Chondrocyte (in vitro differentiated cells): ENCODE results near the gene DCLRE1B. TPM values are rescaled to one million over a fixed set of nuclear protein-coding genes. Genes with fewer than 3 reads are reported as not detected.

Experiments
- DNase-seq: peaks from one replicate; pipeline ENCODE4 v3.0.0; 2021; ENCODE audit warnings: mixed read lengths, low spot score
- H3K27ac Mint-ChIP-seq: one replicate; pipeline ENCODE4 v1.8.0; 2021; ENCODE audit warnings: mild to moderate bottlenecking, moderate library complexity, mixed read lengths; ENCODE audit not compliant: unreplicated experiment
- H3K27me3 Mint-ChIP-seq: 2 replicates; pipeline ENCODE4 v1.8.0; 2021; ENCODE audit warnings: low read depth, mixed read lengths
- H3K36me3 Mint-ChIP-seq: 2 replicates; pipeline ENCODE4 v1.8.0; 2021; ENCODE audit warnings: low read depth, mixed read lengths
- H3K4me1 Mint-ChIP-seq: 2 replicates; pipeline ENCODE4 v1.8.0; 2021; ENCODE audit warnings: low read depth, mild to moderate bottlenecking, mixed read lengths
- H3K4me3 Mint-ChIP-seq: one replicate; pipeline ENCODE4 v1.8.0; 2021; ENCODE audit warnings: mild to moderate bottlenecking, moderate library complexity, mixed read lengths; ENCODE audit not compliant: unreplicated experiment
- H3K9me3 Mint-ChIP-seq: 2 replicates; pipeline ENCODE4 v1.8.0; 2021; ENCODE audit warnings: low read depth, mixed read lengths
- CTCF ChIP-seq: fragments of 200-600 bp; sonication (generic); IDR thresholded peaks from 2 replicates; pipeline ENCODE4 v1.5.0; 2021; ENCODE audit warnings: antibody characterized with exemption, mild to moderate bottlenecking, moderate library complexity
- total RNA-seq: library from RNA; stranded (reverse); gene quantifications from 3 replicates; pipeline ENCODE4 v1.2.1, GENCODE V29; 2021

Gene DCLRE1B
- total RNA-seq, 1 donor from 2014 or later: 8.3 TPM

- peaks cover 31% of the 10 kb centered on the region for H3K4me1 Mint-ChIP-seq
- peaks cover 35% of the 10 kb centered on the region for H3K36me3 Mint-ChIP-seq
- no peak overlapping the region for H3K4me3 Mint-ChIP-seq
- TF ChIP-seq CTCF: no peak
- DNase-seq: no peak
- H3K27me3 Mint-ChIP-seq: no peaks in the 10 kb centered on the region
- no peaks in the 10 kb centered on the region for H3K9me3 Mint-ChIP-seq
- no peak overlapping the region for H3K27ac Mint-ChIP-seq
Observed at GRCh38 chr1:113898241-113898814, 6.8 kb upstream of the DCLRE1B start.

DNA sequence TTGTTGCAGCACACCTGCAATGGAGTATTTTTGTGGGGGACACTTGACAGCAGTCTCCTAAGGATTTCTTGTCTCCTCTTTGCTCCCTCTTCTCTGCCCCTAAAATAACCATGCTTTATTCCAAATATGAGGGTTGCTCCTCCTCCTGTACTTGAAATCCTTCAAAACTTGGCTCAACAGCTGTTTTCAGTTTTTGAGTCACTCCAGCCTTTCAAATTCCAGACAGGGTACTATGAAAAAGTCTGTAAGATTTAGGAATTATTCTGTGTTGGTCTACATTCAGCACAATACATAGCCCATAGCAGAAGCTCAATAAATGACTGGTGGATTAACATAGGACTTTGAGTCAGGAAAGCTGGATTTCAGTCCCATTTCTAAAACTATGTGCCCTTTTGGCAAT, 6.0 kb upstream of the DCLRE1B start:
- Mint-ChIP-seq H3K27ac (no peak overlapping the region), H3K4me1 (peaks cover 39% of the 10 kb centered on the region), H3K36me3 (peaks cover 35% of the 10 kb centered on the region), H3K9me3 (no peaks in the 10 kb centered on the region), H3K4me3 (no peak overlapping the region), H3K27me3 (no peaks in the 10 kb centered on the region)
- TF ChIP-seq CTCF: no peak
- no peak for DNase-seq

GRCh38 chr1:113901191-113901590, 3.9 kb upstream of the DCLRE1B start:
- TF ChIP-seq CTCF: no peak
- H3K4me3 Mint-ChIP-seq: no peak overlapping the region
- no peak overlapping the region for H3K27ac Mint-ChIP-seq
- no peaks in the 10 kb centered on the region for H3K27me3 Mint-ChIP-seq
- DNase-seq: no peak
- H3K4me1 Mint-ChIP-seq: peaks cover 45% of the 10 kb centered on the region
- peaks cover 26% of the 10 kb centered on the region for H3K36me3 Mint-ChIP-seq
- H3K9me3 Mint-ChIP-seq: no peaks in the 10 kb centered on the region

GRCh38 chr1:113903501-113904292, 1.4 kb upstream of the DCLRE1B start:
- Mint-ChIP-seq H3K9me3 (no peaks in the 10 kb centered on the region), H3K27me3 (no peaks in the 10 kb centered on the region), H3K27ac (peak overlapping the region; percentile 100), H3K36me3 (peaks cover 10% of the 10 kb centered on the region), H3K4me3 (peak overlapping the region; percentile 96), H3K4me1 (peaks cover 48% of the 10 kb centered on the region)
- no peak for DNase-seq
- no peak for TF ChIP-seq CTCF

GRCh38 chr1:113904293-113904673, 843 bp upstream of the DCLRE1B start:
- no peak for TF ChIP-seq CTCF
- H3K36me3 Mint-ChIP-seq: peaks cover 9% of the 10 kb centered on the region

More at GRCh38 chr1:113904293-113904673, 843 bp upstream of the DCLRE1B start:
- no peak for DNase-seq
- Mint-ChIP-seq H3K27me3 (no peaks in the 10 kb centered on the region), H3K4me3 (peak overlapping the region; percentile 96), H3K9me3 (no peaks in the 10 kb centered on the region), H3K4me1 (peaks cover 43% of the 10 kb centered on the region), H3K27ac (peak overlapping the region; percentile 100)
